Right hindlimb (tissue), 1 donor: ENCODE measurements around the gene OR4D9.

Source experiments
- DNase-seq: peaks from one replicate; pipeline ENCODE4 v3.0.0-alpha.2; 2018

OR4D9 gene

GRCh38 chr11:59550842-59551658, 39.7 kb downstream of the OR4D9 start:
- peak; percentile 89 for DNase-seq

GRCh38 chr11:59551659-59552521, 40.6 kb downstream of the OR4D9 start:
- DNase-seq, result peak; percentile 64

- DNase-seq, result no peak
Observed at GRCh38 chr11:59552844-59553243, 41.5 kb downstream of the OR4D9 start.

GRCh38 chr11:59553323-59553722, 42.0 kb downstream of the OR4D9 start:
- no peak for DNase-seq

GRCh38 chr11:59555601-59556114, 44.3 kb downstream of the OR4D9 start:
- DNase-seq, result peak; percentile 34

GRCh38 chr11:59556115-59556916, 45.0 kb downstream of the OR4D9 start:
- DNase-seq, result peak; percentile 82

DNA sequence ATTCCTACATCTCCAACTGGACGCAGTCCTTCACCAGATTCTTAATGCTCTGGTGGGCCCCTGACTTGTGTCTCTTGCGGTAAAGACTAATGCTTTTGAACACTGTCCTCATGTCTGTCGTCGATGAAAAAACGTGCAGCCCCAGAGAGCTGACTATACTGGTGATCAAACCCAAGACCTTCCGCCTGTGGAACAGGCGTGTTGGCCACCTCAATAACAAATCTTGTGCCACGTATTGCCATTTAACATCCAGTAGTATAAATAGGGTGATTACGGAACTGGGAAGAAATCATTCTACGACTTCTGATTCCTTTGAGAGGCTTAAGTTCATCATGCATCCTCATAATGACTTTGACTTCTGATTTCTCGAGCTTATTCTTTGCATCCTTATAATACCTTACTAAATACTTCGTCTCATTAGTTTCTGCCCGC, 45.6 kb downstream of the OR4D9 start:
- DNase-seq, result no peak

DNA sequence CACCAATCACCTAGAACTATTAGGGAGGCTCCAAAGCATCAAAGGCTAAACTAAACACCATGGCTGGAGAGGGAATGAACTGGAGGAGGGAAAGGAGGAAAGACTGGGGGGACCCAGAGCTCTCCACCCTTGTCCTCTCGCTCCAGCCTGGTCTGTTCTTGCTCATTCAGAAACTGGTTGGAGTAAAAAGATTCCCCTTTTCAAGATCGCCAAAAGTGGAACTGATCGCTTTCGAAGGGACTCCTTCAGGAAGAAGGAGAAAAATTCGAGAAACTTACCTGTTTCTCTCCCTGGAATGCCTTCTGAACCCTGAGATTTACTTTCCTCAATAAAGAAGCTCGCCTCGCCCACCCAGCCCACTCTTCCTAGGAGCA, 46.9 kb downstream of the OR4D9 start:
- DNase-seq, result no peak

DNA sequence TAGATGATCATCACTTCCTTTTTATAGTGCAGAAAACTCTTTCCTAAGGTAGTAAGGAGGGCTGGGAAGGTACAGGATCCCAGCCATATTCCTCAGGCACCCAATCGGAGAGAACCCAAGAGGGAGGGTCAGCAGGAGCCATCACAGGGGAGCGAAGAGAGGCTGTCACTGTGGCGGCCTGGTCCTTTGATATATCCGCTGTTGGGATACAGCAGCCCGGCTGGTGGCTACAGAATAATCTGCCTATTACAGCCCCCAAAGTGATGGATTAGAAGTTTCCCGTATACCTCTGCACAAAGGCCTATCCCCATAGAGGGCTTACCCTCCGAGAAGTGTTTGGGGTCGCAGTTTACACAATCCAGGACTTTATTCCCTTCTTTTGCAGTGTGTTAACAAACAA, 48.5 kb downstream of the OR4D9 start:
- no peak for DNase-seq

DNA sequence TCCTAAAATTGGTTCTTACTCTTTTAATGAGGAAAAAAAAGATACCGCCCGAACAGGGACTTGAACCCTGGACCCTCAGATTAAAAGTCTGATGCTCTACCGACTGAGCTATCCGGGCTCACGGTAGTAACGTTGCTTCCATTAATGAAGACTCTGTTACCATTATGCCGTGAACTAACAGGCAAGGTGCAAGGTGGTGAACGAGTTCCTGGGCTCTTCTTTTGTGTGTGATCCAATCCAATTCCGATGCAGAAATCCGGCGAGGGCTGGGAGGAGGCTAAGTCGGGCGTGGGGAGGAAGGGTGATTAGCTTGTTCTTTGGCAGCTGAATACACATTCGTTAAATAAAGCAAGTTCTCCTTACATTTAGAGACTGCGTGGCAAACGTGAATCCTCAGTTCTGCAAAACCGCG, 49.0 kb downstream of the OR4D9 start:
- peak; percentile 77 for DNase-seq

- peak; percentile 91 for DNase-seq
Observed at GRCh38 chr11:59560702-59561473, 49.5 kb downstream of the OR4D9 start.

DNA sequence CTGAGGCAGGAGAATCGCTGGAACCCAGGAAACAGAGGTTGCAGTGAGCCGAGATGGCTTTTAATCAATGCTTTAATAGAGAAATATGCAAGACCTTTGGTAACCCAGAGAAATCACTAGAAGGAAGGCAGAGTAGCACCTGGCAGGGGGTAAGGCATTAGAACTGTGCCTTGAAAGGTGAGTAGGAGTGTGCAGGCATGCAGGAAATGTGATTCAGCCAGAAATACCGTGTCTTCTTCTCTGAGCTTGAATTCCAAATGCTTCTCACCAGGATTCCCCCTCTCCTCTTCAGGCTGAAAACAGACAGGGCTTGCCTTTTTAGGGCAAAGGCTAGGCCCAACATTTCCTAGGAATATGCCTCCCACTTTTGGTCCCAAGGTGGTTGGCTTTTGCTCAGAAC, 51.0 kb downstream of the OR4D9 start:
- no peak for DNase-seq
